ENCODE measurements around the gene FRRS1L. TPM values are rescaled to one million over a fixed set of nuclear protein-coding genes. Genes with fewer than 3 reads are reported as not detected.

The FRRS1L gene
- total RNA-seq, 1 experiment from 2014 or later, result not detected

GRCh38 chr9:109101202-109101595 lies 65.8 kb downstream of the FRRS1L start:
- H3K27me3 ChIP-seq (ENCODE audit: insufficient read depth, low read depth), result no peaks in the 10 kb centered on the region
- ChIA-PET CTCF (no interaction called here), POLR2A (ENCODE audit: unreplicated experiment) (no interaction called here)
- no peak for TF ChIP-seq EZH2 (IDR thresholded peaks at IDR 0.05; ENCODE audit: low read depth)
- TF ChIP-seq CTCF (conservative IDR thresholded peaks at IDR 0.05), result no peak
- H2AFZ ChIP-seq, result no peak overlapping the region
- peak overlapping the region; percentile 94 for H3K27ac ChIP-seq
- DNase-seq, result no peak
- peaks cover 92% of the 10 kb centered on the region for H3K79me2 ChIP-seq (ENCODE audit: low read depth)
- peak overlapping the region; percentile 25; the same call in 1 of the 2 replicates for H3K4me3 ChIP-seq
- H3K36me3 ChIP-seq (ENCODE audit: low read depth), result peaks cover 35% of the 10 kb centered on the region
- TSS peak; percentile 2 for BruUV-seq (replicated peaks)
- peaks cover 62% of the 10 kb centered on the region for H3F3A ChIP-seq (ENCODE audit: insufficient read depth, low read depth)
- no peaks in the 10 kb centered on the region for H3K9me2 ChIP-seq (ENCODE audit: insufficient read depth)
- peaks cover 74% of the 10 kb centered on the region for H3K4me1 ChIP-seq (replicated peaks; ENCODE audit: insufficient read depth)
- no peaks in the 10 kb centered on the region for H4K20me1 ChIP-seq (ENCODE audit: insufficient read depth)
- H3K9me3 ChIP-seq (ENCODE audit: insufficient read depth, low read depth), result peaks cover 9% of the 10 kb centered on the region; the same call in 1 of the 2 replicates
- H3K4me2 ChIP-seq, result peak overlapping the region; percentile 73
- intact Hi-C loops (cut with micrococcal nuclease; ENCODE audit: unreplicated experiment), result loop anchor here (5.0 to 10.0 kb wide), 2 partner anchors 89 to 154 kb away; partner anchors contain the start of gene CTNNAL1

- peaks cover 34% of the 10 kb centered on the region for H3K36me3 ChIP-seq (ENCODE audit: low read depth)
- H3K4me1 ChIP-seq (replicated peaks; ENCODE audit: insufficient read depth), result peaks cover 74% of the 10 kb centered on the region
- TF ChIP-seq CTCF (conservative IDR thresholded peaks at IDR 0.05), result no peak
- no peak for TF ChIP-seq EZH2 (IDR thresholded peaks at IDR 0.05; ENCODE audit: low read depth)
- H3K4me2 ChIP-seq, result peak overlapping the region; percentile 73
- no peak overlapping the region for H3K4me3 ChIP-seq
- peak overlapping the region; percentile 94 for H3K27ac ChIP-seq
- H3K9me3 ChIP-seq (ENCODE audit: insufficient read depth, low read depth), result peaks cover 9% of the 10 kb centered on the region; the same call in 1 of the 2 replicates
- peaks cover 62% of the 10 kb centered on the region for H3F3A ChIP-seq (ENCODE audit: insufficient read depth, low read depth)
- no peaks in the 10 kb centered on the region for H3K27me3 ChIP-seq (ENCODE audit: insufficient read depth, low read depth)
- DNase-seq, result no peak
- no peak overlapping the region for H2AFZ ChIP-seq
- no TSS peak for BruUV-seq (replicated peaks)
- intact Hi-C loops (cut with micrococcal nuclease; ENCODE audit: unreplicated experiment), result loop anchor here (5.0 to 10.0 kb wide), 2 partner anchors 88 to 154 kb away; partner anchors contain the start of gene CTNNAL1
- POLR2A ChIA-PET (ENCODE audit: unreplicated experiment), result no interaction called here
- no peaks in the 10 kb centered on the region for H3K9me2 ChIP-seq (ENCODE audit: insufficient read depth)
- CTCF ChIA-PET, result no interaction called here
- no peaks in the 10 kb centered on the region for H4K20me1 ChIP-seq (ENCODE audit: insufficient read depth)
- H3K79me2 ChIP-seq (ENCODE audit: low read depth), result peaks cover 93% of the 10 kb centered on the region
Measured at GRCh38 chr9:109100543-109101201, 66.4 kb downstream of the FRRS1L start.

GRCh38 chr9:109098960-109099308 lies 68.1 kb downstream of the FRRS1L start:
- ChIA-PET POLR2A (ENCODE audit: unreplicated experiment) (no interaction called here), CTCF (no interaction called here)
- peak overlapping the region; percentile 70 for H3K4me2 ChIP-seq
- no peaks in the 10 kb centered on the region for H3K27me3 ChIP-seq (ENCODE audit: insufficient read depth, low read depth)
- no peak for DNase-seq
- H3K36me3 ChIP-seq (ENCODE audit: low read depth), result peaks cover 17% of the 10 kb centered on the region
- no TSS peak for BruUV-seq (replicated peaks)
- no peak for TF ChIP-seq EZH2 (IDR thresholded peaks at IDR 0.05; ENCODE audit: low read depth)
- no peak for TF ChIP-seq CTCF (conservative IDR thresholded peaks at IDR 0.05)
- H3K79me2 ChIP-seq (ENCODE audit: low read depth), result peaks cover 93% of the 10 kb centered on the region
- no peaks in the 10 kb centered on the region for H4K20me1 ChIP-seq (ENCODE audit: insufficient read depth)
- H3K4me3 ChIP-seq, result peak overlapping the region; percentile 9; the same call in 1 of the 2 replicates
- intact Hi-C loops (cut with micrococcal nuclease; ENCODE audit: unreplicated experiment), result loop anchor here (1.0 to 2.0 kb wide), 3 partner anchors 20 to 222 kb away; partner anchors contain the start of genes EPB41L4B and TMEM245
- peak overlapping the region; percentile 93 for H3K27ac ChIP-seq
- H3K9me2 ChIP-seq (ENCODE audit: insufficient read depth), result no peaks in the 10 kb centered on the region
- H3K9me3 ChIP-seq (ENCODE audit: insufficient read depth, low read depth), result peaks cover 9% of the 10 kb centered on the region; the same call in 1 of the 2 replicates
- peaks cover 74% of the 10 kb centered on the region for H3K4me1 ChIP-seq (replicated peaks; ENCODE audit: insufficient read depth)
- peaks cover 58% of the 10 kb centered on the region for H3F3A ChIP-seq (ENCODE audit: insufficient read depth, low read depth)
- H2AFZ ChIP-seq, result no peak overlapping the region

Measured in PC-9 (cell line).